ENCODE measurements around the gene PF4V1.

Gene PF4V1

DNA sequence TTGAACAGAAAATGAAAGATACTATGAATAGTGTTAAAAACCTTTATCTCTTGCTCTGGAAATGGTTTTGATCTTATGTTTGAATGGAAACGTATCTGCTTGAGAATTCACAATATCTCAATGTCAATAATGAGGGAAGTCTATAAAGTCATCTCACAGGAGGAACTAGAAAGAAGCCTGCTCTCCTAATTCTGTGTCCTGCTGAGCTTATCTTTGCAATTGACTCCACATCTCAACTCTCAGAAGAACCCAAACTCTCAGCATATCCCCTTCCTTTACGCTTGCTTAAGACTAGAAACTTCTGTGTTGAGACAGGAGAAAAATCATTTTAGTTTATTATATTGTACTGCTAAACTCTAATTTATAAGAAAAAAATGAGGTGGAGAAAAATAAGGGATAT, 8.3 kb upstream of the PF4V1 start:
- no peak for DNase-seq (ENCODE audit: low read depth in 1 of 2, low spot score in 1 of 2)

DNA sequence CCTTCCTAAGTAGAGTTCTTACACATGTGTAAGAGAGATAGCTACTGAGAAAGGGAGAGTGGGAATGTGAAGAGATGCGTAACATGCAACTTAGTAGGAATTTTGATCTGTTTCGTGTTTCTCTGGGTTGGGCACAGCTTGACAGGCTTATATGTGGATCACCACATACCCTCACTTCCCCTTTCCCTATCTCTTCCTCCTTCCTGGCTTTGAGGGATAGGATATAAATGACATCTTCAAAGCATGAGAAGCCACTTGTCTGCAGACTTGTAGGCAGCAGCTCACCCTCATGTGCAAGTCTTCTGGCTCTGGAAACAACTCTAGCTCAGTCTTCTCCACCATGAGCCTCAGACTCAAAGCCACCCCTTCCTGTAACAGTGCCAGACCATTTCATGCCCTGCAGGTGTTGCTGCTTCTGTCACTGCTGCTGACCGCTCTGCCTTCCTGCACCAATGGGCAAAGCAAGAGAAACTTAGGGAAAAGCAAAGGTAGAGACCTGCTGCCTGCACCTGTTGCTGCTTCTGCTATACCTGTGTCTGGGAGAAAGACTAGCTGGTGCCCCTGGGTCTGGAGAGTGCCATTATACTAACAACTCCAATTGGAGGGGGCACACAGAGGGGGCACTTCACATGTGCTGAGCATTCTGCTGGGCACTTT, 5.4 kb upstream of the PF4V1 start:
- DNase-seq (ENCODE audit: low read depth in 1 of 2, low spot score in 1 of 2), result no peak

DNA sequence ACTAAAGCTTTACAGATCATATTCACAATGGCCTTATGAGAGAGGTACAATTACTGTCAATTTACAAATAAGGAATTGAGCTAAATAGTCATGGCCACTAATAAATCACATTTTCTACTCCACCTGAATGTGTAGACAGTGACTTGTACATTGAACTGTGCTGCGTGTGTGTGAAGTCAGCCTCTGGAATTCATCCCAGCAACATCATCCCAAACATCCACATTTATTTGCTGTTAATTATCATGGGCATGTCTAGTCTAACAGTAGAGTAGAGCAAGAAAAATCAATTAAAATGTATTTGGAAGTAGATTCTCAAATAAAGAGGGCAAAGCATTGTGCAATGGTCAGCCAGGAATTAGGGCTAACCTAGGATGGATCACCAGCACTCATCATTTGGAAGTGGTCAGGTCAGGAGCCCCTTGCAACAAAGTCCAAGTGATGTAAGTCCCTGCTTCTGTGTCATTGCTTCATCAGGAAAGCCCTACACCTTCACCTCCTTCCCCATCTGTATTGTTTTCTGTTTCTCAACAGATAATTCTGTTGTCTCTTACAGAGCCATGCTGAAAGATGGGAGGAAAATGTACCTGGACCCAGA, 4.8 kb upstream of the PF4V1 start:
- DNase-seq (ENCODE audit: low read depth in 1 of 2, low spot score in 1 of 2), result no peak

DNA sequence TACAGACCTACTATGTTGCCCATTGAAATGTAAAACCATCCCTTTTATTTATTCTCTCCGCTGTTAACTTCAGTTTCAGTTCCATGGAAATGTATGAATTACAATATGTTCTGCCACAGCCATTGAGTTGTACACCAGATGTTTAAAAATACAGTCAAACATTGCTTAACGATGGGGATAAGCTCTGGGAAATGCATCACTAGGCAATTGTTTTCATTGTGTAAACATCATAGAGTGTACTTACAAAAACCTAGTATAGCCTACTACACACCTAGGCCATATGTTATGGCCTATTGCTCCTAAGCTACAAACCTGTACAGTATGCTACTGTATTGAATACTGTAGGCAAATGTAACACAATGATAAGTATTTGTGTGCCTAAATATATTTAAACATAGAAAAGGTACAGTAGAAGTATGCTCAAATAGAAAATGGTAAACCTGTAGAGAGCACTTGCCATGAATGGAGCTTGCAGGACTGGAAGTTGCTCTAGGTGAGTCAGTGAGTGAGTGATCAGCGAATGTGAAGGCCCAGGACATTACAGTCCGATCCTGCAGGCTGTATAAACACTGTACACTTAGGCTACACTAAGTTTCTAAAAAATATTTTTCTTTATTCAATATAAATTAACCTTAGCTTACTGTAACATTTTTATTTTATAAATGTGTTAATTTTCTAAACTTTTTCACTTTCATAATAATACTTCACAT, 2.7 kb upstream of the PF4V1 start:
- no peak for DNase-seq (ENCODE audit: low read depth in 1 of 2, low spot score in 1 of 2)

DNA sequence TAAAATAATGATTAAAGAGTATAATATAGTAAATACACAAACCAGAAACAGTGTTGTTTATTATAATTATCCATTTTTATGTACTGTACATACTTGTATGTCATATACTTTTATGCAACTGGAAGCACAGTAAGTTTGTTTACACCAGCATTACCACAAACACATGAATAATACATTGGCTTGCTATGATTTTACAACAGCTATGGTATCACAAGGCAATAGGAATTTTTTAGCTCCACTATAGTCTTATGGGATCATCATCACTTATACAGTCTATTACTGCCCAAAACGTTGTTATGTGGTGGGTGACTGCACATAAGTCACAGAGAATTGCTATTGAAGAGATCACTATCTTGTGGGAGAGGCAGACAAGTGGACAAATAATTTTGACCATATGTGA, 1.8 kb upstream of the PF4V1 start:
- DNase-seq (ENCODE audit: low read depth in 1 of 2, low spot score in 1 of 2), result no peak

DNA sequence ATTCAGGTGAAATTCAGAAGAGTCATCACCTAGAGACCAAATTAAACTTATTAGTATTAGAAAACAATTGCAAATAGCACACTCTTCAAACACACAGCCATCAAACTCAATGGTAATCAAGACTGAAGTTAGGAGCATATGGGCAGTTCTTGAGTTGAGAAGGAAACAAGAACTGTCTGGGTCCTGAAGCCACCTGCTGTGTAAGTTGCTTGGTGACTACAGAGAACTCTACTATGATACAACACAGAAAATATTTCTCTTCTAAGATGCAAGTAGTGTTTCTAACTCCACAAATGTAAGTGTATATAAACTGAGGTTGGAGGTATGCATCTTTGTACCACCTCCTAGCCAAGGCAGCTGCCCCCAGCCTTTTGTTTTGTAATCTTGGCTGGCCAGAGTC, 325 bp upstream of the PF4V1 start:
- DNase-seq (ENCODE audit: low read depth in 1 of 2, low spot score in 1 of 2), result no peak

DNA sequence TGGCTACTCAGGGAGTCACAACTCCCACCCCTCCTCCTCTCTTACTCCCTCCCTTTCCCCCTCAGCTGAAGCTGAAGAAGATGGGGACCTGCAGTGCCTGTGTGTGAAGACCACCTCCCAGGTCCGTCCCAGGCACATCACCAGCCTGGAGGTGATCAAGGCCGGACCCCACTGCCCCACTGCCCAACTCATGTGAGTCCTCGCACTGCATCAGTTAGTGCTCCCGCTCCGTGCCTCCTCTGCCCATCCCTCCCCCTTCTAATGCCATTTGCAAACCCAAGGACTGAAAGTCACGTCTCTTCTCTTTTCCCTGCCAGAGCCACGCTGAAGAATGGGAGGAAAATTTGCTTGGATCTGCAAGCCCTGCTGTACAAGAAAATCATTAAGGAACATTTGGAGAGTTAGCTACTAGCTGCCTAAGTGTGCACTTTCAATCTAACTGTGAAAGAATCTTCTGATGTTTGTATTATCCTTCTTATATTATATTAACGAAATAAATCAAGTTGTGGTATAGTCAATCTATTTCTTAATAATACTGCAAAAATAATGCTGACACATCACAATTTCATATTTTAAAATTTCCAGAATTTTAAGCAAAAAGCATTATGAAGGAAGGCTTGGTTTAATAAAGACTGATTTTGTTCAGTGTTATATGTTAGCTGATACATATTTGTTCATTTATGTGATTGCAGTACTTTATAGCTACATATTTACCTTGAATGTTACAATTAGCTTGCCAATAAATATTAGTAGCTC, 800 bp downstream of the PF4V1 start:
- no peak for DNase-seq (ENCODE audit: low read depth in 1 of 2, low spot score in 1 of 2)

DNA sequence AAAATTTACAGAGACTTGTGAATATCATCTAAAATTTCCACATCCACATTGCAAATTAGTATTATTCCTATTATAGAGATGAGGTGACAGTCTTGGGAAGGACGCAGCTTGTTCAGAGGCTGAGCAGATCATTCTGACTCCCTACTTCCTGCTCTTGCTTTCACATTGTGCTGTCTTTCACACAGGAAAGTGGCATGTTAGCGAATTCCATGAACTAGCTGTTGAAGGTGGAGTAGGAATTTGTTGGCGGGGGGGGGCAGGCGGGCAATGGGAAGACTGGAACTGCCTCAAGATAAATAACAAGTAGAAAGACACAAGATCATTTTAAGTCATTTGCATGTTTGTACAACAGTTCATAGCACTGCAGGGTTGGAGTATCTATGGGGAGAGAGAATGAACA, 2.3 kb downstream of the PF4V1 start:
- DNase-seq (ENCODE audit: low read depth in 1 of 2, low spot score in 1 of 2), result no peak

DNA sequence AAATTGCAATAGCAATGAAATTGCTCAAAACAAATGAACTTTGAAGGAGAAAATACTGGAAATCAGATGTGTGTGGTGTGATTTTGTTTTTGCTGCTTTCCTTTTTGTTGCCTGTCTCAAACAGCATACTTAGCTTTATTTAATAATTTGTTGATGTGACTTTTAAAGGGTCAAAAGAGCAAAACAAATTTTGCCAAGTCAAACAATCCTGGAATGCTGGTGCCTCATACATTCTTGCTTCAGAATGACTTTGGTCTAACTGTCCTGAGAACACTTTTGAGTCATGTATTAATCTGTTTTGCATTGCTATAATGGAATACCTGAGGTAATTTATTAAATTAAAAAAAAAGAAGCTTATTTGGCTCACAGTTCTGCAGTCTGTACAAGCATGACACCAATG, 3.4 kb downstream of the PF4V1 start:
- DNase-seq (ENCODE audit: low read depth in 1 of 2, low spot score in 1 of 2), result no peak

DNA sequence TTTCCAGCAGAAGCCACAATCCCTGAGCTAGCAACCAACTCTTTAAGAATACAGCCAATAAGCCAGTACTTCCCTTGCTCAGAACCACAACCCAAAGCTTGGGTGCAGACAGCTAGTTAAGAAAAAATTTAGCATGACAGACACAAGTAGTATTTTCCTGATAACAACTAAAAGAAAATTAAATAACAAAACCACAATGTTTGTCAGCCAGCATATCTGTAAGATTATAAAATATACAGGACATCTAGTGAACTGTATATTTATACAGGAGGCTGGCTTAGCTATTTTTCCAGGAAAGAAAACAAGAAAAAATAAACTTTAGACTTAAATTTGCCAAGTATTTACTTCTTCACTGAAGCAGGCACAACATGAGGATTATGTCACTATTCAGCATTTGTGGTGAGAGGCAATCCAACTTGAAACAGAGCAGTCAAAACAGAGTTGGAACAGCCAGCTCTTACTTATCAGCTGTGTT, 6.6 kb downstream of the PF4V1 start:
- DNase-seq (ENCODE audit: low read depth in 1 of 2, low spot score in 1 of 2), result no peak

DNA sequence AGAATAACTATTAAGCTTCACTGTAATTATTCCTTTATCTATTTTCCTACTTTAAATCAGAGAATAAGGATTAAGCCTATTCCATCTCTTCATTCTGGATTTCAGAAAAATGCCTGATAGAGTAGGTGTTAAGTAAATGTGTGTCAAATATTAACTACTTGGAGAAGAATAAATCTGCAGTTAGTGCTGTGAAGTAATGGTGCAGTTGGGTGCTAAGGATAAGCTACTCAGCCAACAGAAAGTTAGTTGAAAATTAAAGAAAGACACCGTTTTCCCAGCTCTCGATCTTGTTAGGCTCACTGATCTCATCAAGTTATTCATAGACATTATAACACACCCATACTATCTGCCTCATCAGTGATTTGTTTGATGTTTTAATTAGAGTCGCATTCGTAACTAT, 7.1 kb downstream of the PF4V1 start:
- DNase-seq (ENCODE audit: low read depth in 1 of 2, low spot score in 1 of 2), result no peak

DNA sequence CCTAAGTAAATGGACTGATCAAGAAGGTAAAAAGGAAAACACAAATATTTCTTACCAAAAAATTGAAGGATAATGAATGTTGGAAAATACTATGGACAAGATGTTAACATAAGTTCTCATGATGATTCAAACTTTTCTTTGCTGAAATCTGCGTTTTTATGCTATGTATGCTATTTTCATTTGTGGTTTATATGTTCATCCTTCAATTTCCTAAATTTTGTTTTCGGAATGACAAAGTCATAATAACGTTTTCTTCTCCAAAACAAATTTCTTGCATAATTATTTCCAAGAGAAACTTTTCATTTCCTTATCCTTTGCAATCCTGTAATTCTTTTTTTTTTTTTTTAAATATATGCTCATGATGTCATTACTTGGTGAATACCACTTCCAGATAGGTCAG, 7.8 kb downstream of the PF4V1 start:
- no peak for DNase-seq (ENCODE audit: low read depth in 1 of 2, low spot score in 1 of 2)

DNA sequence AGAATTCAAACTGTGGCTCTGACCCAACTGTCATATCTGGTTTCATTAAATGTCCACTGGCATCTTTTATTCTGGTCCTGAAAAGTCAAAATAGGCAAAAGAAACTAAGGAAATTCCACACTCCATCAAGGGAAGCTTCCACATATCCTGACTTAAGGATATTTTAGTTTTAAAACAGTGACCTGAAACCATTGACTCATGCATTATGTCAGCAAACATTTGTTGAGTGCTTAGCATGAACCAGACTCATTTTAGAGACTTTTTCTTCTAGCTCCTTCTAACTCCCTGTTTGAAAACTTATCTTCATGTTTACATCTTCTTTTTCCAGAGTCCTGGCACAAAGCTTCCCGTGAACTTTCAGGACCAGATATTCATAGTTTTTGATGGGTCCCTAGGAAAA, 9.2 kb downstream of the PF4V1 start:
- DNase-seq (ENCODE audit: low read depth in 1 of 2, low spot score in 1 of 2), result no peak

DNA sequence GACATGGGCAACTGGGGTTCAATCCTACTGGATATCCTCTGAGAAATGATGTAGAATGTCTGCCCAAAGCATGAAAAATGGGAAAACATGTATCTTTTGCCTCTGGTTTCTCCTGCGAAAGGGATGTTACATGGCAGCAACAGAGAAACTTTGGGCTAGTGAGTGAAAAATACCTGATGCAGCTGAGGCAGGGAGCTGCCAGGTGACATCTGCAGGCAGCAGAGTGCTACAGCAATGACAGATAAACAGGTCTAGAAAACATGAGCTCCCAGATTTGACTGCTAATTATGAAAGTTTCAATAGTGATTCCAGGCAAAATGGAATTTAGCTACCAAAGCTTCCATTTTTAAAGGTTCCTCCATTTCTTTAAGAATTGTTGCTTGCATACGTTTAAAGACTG, 11.3 kb downstream of the PF4V1 start:
- no peak for DNase-seq (ENCODE audit: low read depth in 1 of 2, low spot score in 1 of 2)

DNA sequence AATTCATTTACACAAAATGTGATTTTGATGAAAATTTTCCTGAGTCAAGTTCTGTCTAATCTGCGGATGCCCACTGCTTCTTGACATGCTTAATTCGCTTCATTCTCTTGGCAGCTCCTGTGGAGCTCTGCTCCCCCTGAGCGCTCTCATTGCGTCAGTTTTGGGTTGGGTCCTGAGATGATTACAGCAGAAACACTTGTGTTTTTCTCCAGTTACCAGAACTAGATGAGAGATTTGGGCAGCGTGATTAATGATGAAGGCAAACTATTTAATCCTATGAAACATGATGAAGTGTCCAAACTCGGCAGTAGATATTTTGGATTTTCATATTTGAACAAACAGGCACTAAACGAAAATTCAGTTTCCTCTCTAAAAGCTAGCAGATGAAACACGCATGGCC, 11.9 kb downstream of the PF4V1 start:
- DNase-seq (ENCODE audit: low read depth in 1 of 2, low spot score in 1 of 2), result no peak

DNA sequence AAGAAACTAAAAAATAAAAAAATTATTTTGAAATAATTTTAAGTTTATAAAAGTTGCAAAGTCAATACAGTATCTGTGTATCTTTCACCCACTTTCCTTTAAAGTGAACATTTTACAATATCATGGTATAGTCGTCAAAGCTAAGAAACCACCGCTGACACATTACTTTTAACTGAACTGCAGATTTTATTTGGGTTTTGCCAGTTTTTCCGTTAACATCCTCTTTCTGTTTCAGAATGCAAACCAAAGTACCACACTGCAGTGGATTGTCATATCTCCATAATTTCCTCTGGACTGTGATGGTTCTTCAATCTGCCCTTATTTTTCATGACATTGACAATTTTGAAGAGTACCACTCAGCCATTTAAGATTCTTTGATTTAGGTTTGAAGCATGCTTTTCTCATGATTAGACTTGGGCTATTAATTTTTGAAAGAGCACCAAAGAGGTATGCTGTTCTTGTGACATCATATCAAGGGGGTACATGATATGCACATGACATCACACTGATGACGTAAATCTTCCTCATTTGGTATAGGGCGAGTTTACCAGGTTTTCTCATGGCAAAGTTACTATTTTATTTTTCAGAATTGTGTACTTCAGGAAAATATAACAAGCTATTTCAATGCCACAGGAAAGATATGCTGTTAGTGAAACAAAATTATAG, 12.5 kb downstream of the PF4V1 start:
- no peak for DNase-seq (ENCODE audit: low read depth in 1 of 2, low spot score in 1 of 2)

DNA sequence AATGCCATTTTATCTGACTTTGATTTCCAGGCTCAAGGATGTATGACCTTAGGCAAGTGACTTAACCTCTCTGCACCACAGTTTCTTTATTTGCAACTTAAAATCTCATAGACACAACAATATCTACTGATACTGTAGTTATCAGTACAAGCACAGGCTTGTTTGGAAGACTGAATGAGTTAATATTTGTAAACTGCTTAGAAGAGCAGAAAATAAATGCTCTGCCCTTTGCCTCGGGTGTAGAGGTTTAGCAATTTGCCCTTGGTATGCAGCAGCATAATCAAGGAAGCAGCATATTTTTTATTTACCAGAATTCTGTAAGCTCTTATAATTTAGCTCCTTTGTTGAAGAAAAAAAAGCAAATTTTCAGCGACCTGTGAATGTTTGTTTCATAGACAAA, 13.2 kb downstream of the PF4V1 start:
- no peak for DNase-seq (ENCODE audit: low read depth in 1 of 2, low spot score in 1 of 2)

DNA sequence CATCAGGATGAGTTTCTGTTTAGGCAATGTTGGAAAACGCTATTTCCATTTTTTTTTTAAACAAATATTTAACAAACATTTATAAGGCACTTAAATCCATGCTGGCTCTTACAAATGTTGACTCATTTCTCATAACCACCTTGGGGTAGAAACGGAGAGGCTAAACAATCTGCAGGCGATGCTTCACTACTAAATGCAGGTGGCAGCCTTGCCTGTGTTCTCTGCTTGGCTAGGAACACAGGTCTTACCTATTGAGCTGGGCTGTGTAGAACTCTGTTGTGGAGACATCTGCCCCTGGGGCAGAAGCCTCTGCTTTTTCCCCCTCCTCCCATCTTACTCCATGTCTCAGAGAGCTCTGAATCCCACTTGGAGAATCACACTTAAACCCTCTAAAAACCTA, 14.7 kb downstream of the PF4V1 start:
- no peak for DNase-seq (ENCODE audit: low read depth in 1 of 2, low spot score in 1 of 2)

DNA sequence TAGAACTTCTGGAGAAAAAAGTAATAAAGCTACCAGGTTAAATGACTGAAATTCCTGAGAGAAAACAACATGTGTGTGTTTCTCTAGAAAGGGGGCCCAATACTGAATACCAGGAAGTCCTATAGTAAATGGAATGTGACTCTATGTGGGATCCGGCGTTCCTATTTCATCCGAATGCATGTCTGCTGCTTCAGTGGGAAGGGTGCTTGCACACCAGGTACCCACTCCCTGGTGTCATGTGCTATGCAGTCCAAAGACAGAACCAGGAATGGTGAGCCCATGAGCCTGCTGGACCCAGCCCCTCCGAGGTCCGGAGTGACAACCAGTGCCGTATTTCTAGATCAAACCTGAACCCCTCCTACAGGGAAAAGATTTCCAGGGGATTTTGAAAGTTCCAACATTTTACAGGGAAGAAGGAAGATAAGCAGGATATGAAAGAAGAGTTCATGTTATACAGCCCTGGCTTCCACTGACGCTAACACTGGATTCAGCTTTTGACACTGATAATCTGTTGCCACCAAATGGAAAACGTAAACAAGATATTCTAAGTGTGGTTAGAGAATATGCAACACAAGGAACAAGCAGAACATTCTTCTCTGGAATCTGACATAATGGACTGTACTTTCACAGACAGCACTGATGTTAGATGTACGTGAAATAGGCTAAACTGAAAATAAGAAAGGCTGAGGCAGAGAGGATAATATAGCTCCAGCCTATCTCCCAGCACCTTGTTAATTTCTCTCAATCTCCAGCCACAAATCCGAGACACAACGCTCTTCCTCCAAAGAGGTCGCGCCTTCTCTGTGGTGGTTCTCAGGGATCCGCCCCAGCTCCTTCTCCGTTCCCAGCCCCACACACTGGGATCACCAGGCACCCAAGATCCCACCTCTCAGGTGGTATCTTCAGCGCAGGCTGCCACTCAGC, 15.4 kb downstream of the PF4V1 start:
- DNase-seq (ENCODE audit: low read depth in 1 of 2, low spot score in 1 of 2), result no peak
